Measurements from ENCODE around the gene ODAD3.

DNA sequence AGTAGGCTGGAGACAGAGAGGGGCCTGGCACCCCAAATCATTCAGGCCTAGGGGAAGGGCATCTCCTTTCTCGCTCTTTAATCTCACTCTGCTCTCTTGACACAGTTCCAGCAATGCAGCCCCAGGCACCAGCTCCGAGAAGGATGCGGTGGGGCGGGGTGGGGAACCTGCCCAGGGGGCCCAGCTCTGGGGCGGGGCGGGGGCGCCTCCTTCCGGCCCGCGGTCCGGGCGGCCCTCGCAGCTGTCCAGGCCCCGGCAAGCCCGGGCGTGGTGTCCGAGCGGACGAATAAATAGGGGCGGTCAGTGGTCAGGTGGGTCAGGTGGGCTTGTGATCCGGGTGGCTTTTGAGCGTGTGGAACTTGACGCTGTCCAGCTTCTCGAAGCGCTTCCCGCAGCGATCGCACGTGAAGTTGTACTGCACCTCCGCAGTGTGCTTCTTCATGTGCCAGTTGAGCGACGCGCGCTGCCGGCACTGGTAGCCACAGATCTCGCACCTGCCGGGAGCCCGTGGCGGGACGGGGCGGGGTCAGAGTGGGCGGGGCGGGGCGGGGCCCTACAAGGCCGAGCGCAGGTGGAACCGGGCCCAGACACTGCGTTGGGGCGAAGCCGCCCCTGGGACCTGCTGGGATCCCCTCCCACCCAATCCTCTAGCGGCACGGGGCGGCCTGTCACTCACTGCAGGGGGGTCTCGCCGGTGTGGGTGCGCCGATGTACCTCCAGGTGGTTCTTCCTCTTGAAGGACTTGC is 48.6 kb upstream of the ODAD3 start:
- TF ChIP-seq, protein P1, sequence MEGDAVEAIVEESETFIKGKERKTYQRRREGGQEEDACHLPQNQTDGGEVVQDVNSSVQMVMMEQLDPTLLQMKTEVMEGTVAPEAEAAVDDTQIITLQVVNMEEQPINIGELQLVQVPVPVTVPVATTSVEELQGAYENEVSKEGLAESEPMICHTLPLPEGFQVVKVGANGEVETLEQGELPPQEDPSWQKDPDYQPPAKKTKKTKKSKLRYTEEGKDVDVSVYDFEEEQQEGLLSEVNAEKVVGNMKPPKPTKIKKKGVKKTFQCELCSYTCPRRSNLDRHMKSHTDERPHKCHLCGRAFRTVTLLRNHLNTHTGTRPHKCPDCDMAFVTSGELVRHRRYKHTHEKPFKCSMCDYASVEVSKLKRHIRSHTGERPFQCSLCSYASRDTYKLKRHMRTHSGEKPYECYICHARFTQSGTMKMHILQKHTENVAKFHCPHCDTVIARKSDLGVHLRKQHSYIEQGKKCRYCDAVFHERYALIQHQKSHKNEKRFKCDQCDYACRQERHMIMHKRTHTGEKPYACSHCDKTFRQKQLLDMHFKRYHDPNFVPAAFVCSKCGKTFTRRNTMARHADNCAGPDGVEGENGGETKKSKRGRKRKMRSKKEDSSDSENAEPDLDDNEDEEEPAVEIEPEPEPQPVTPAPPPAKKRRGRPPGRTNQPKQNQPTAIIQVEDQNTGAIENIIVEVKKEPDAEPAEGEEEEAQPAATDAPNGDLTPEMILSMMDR (IDR thresholded peaks at IDR 0.05; ENCODE audit: low read length): no peak
- TF ChIP-seq EZH2phosphoT487 (IDR thresholded peaks at IDR 0.05; ENCODE audit: low read length) (no peak), EZH2 (optimal IDR thresholded peaks at IDR 0.05; ENCODE audit: low read depth, low read length) (no peak)
